K562 (cell line): ENCODE data around the gene SLC26A8. TPM values are rescaled to one million over a fixed set of nuclear protein-coding genes. Genes with fewer than 3 reads are reported as not detected.

Experiments used
- ARID2 ChIP-seq: fragments of 450-650 bp; IDR thresholded peaks from 2 replicates; pipeline ENCODE4 v1.6.1; 2017; ENCODE audit warnings: antibody characterized with exemption, mild to moderate bottlenecking
- CEBPB ChIP-seq: fragments of 450-650 bp; IDR thresholded peaks from 2 replicates; pipeline ENCODE4 v1.6.1; 2016; ENCODE audit warnings: missing genetic modification characterization, missing compliant biosample characterization
- CEBPG ChIP-seq, 3 experiments: fragments of 200-800 bp in 1 of 3; sonication (Bioruptor generic) in 1 of 3; sonication (generic) in 1 of 3; formaldehyde crosslinking in 1 of 3; IDR thresholded peaks in 2 of 3; conservative IDR thresholded peaks in 1 of 3; 2 replicates each; pipeline versions ENCODE4 v1.6.1 to v1.8.0; 2016 to 2022; ENCODE audit warnings: missing compliant biosample characterization in 2 of 3, missing genetic modification characterization in 2 of 3, mild to moderate bottlenecking in 1 of 3, missing genetic modification reagents in 1 of 3
- NUFIP1 ChIP-seq: fragments of 450-650 bp; IDR thresholded peaks from 2 replicates; pipeline ENCODE4 v1.6.1; 2018; ENCODE audit not compliant: partially characterized antibody
- POLR2H ChIP-seq: IDR thresholded peaks from 2 replicates; pipeline ENCODE4 v1.6.1; 2016; ENCODE audit warnings: missing genetic modification characterization, low read depth, mild to moderate bottlenecking, control low read depth, missing compliant biosample characterization, moderate library complexity
- RNF219 ChIP-seq: fragments of 250-450 bp; sonication (Bioruptor Pico); IDR thresholded peaks from 2 replicates; pipeline ENCODE4 v1.5.0; 2022; ENCODE audit warnings: mild to moderate bottlenecking
- TBL1XR1 ChIP-seq, 2 experiments: IDR thresholded peaks; 2 replicates each; pipeline ENCODE4 v1.6.1; 2012; ENCODE audit warnings: improper control_type of control experiment in 2 of 2, low read length in 2 of 2, mild to moderate bottlenecking in 1 of 2
- ZNF318 ChIP-seq, 2 experiments: fragments of 450-650 bp; IDR thresholded peaks; 2 replicates each; pipeline ENCODE4 v1.6.1; 2016; ENCODE audit warnings: mild to moderate bottlenecking in 2 of 2, borderline replicate concordance in 1 of 2, low read depth in 1 of 2, moderate library complexity in 1 of 2
- polyA plus RNA-seq, 8 experiments: library from polyadenylated mRNA; depleted of rRNA in 4 of 8; stranded (reverse) in 5 of 8; unstranded in 3 of 8; fragments of >200 nt; fragmentation: Nextera tagmentation in 2 of 8; fragmentation: Illumina TruSeq in 1 of 8; extraction: Ambion mirVana in 2 of 8; extraction: Trizol in 1 of 8; gene quantifications; 2 replicates each; pipeline versions ENCODE4 v1.2.1 to v1.2.3, GENCODE V29; 2011 to 2014; ENCODE audit warnings: inconsistent platforms in 1 of 8, missing spikeins in 1 of 8
- total RNA-seq, 7 experiments: library from RNA; depleted of rRNA in 6 of 7; stranded (reverse); fragments of >200 nt in 6 of 7; fragmentation: Illumina TruSeq in 2 of 7; extraction: Trizol in 2 of 7; gene quantifications; 2 replicates each; pipeline versions ENCODE4 v1.2.1 to v1.2.3, GENCODE V29; 2011 to 2021; ENCODE audit warnings: low replicate concordance in 1 of 7

SLC26A8 gene
- total and polyA plus RNA-seq, 9 of the 15 experiments (the other 6 are each of a cell fraction or from before 2014, with no cell fraction given), result not detected

- no peak for TF ChIP-seq ZNF318 (IDR thresholded peaks at IDR 0.05; ENCODE audit: borderline replicate concordance in 1 of 2, low read depth in 1 of 2)
- peak; percentile 89 for TF ChIP-seq CEBPG (CRISPR knock-in tag; IDR thresholded peaks at IDR 0.05)
- peak; percentile 97 to 99 for TF ChIP-seq CEBPG (tag; conservative IDR thresholded peaks at IDR 0.05 in 1 of 2, IDR thresholded peaks at IDR 0.05 in 1 of 2)
- no peak for TF ChIP-seq TBL1XR1 (IDR thresholded peaks at IDR 0.05; ENCODE audit: low read length in 2 of 2)
- TF ChIP-seq CEBPB, result peak; percentile 99
- TF ChIP-seq ARID2, result 0 out of 2 replicates have a peak, but pooled peaks have one; percentile 16
- TF ChIP-seq POLR2H (tag), result peak; percentile 62; the same call in 1 of the 2 replicates
- TF ChIP-seq RNF219 (CRISPR knock-in tag), result no peak
- no peak for TF ChIP-seq NUFIP1
Measured at GRCh38 chr6:36029464-36029863, 5.0 kb upstream of the SLC26A8 start (continued).
